Trophoblast cell (in vitro differentiated cells and primary cell): Measurements from ENCODE around the gene COL19A1.

Experiments used
- DNase-seq, 2 donors: peaks; one replicate each; pipeline ENCODE4 v3.0.0-alpha.2; 2016
- H2AFZ ChIP-seq: 2 replicates; pipeline ENCODE4 v1.6.1; 2013; ENCODE audit warnings: low read length, moderate library complexity, mild to moderate bottlenecking; ENCODE audit not compliant: insufficient read depth, poor library complexity
- H2AK5ac ChIP-seq: 2 replicates; pipeline ENCODE4 v1.6.1; 2013; ENCODE audit warnings: mild to moderate bottlenecking, low read length
- H2BK120ac ChIP-seq: 2 replicates; pipeline ENCODE4 v1.6.1; 2013; ENCODE audit warnings: low read length, mild to moderate bottlenecking, moderate library complexity; ENCODE audit not compliant: insufficient read depth, poor library complexity
- H2BK12ac ChIP-seq: 2 replicates; pipeline ENCODE4 v1.6.1; 2013; ENCODE audit warnings: mild to moderate bottlenecking, low read length, moderate library complexity
- H2BK5ac ChIP-seq: 2 replicates; pipeline ENCODE4 v1.6.1; 2013; ENCODE audit warnings: low read length, low read depth, moderate library complexity, mild to moderate bottlenecking; ENCODE audit not compliant: poor library complexity
- H3K14ac ChIP-seq: 2 replicates; pipeline ENCODE4 v1.6.1; 2013; ENCODE audit warnings: mild to moderate bottlenecking, low read length
- H3K18ac ChIP-seq: 2 replicates; pipeline ENCODE4 v1.6.1; 2013; ENCODE audit warnings: mild to moderate bottlenecking, low read length
- H3K23ac ChIP-seq: 2 replicates; pipeline ENCODE4 v1.6.1; 2013; ENCODE audit warnings: low read length
- H3K27ac ChIP-seq: 2 replicates; pipeline ENCODE4 v1.5.1; 2013; ENCODE audit warnings: low read depth, mild to moderate bottlenecking, inconsistent platforms, low read length, moderate library complexity
- H3K27me3 ChIP-seq: 2 replicates; pipeline ENCODE4 v1.6.1; 2013; ENCODE audit warnings: inconsistent platforms, mild to moderate bottlenecking, low read length, moderate library complexity; ENCODE audit not compliant: insufficient read depth
- H3K36me3 ChIP-seq, 2 experiments: 1 replicate in 1 of 2; 2 replicates in 1 of 2; pipeline ENCODE4 v1.6.1; 2013; ENCODE audit warnings: low read length in 2 of 2, mild to moderate bottlenecking in 2 of 2, moderate library complexity in 1 of 2; ENCODE audit not compliant: insufficient read depth in 2 of 2, control insufficient read depth in 1 of 2
- H3K4ac ChIP-seq: 2 replicates; pipeline ENCODE4 v1.6.1; 2013; ENCODE audit warnings: low read depth, mild to moderate bottlenecking, low read length, moderate library complexity
- H3K4me1 ChIP-seq, 2 experiments: 1 replicate in 1 of 2; 2 replicates in 1 of 2; pipeline ENCODE4 v1.6.1; 2013; ENCODE audit warnings: low read length in 2 of 2, mild to moderate bottlenecking in 2 of 2, moderate library complexity in 1 of 2; ENCODE audit not compliant: insufficient read depth in 2 of 2, control insufficient read depth in 1 of 2
- H3K4me2 ChIP-seq: 2 replicates; pipeline ENCODE4 v1.6.1; 2013; ENCODE audit warnings: inconsistent platforms, mild to moderate bottlenecking, low read length, moderate library complexity
- H3K4me3 ChIP-seq: 2 replicates; pipeline ENCODE4 v1.5.1; 2013; ENCODE audit warnings: mild to moderate bottlenecking, low read depth, low read length, inconsistent platforms
- H3K79me1 ChIP-seq: one replicate; pipeline ENCODE4 v1.6.1; 2013; ENCODE audit warnings: low read length
- H3K79me2 ChIP-seq: 2 replicates; pipeline ENCODE4 v1.6.1; 2013; ENCODE audit warnings: low read length, mild to moderate bottlenecking; ENCODE audit not compliant: control insufficient read depth, insufficient read depth, poor library complexity
- H3K9ac ChIP-seq: 2 replicates; pipeline ENCODE4 v1.6.1; 2013; ENCODE audit warnings: mild to moderate bottlenecking, low read length
- H3K9me3 ChIP-seq: 2 replicates; pipeline ENCODE4 v1.6.1; 2013; ENCODE audit warnings: low read depth, mild to moderate bottlenecking, control low read depth, inconsistent platforms, low read length; ENCODE audit not compliant: insufficient read depth
- H4K12ac ChIP-seq: 2 replicates; pipeline ENCODE4 v1.6.1; 2013; ENCODE audit warnings: low read depth, mild to moderate bottlenecking, low read length, moderate library complexity
- H4K8ac ChIP-seq: 2 replicates; pipeline ENCODE4 v1.6.1; 2013; ENCODE audit warnings: low read depth, mild to moderate bottlenecking, low read length, moderate library complexity
- H4K91ac ChIP-seq: one replicate; pipeline ENCODE4 v1.6.1; 2013; ENCODE audit warnings: low read depth, mild to moderate bottlenecking, low read length, moderate library complexity
- WGBS: extraction: QIAGEN DNeasy Blood & Tissue Kit; methylation state at CpG from one replicate; pipeline ENCODE4 v1.1.7; 2013; ENCODE audit warnings: missing lambda C conversion rate; ENCODE audit not compliant: insufficient read length, insufficient coverage; ENCODE audit errors: extremely low coverage; 5-methylcytosine and 5-hydroxymethylcytosine counted together

The COL19A1 gene

GRCh38 chr6:70059039-70059719, 192.8 kb downstream of the COL19A1 start:
- H2AK5ac ChIP-seq: no peak overlapping the region
- H3K14ac ChIP-seq: no peak overlapping the region
- H3K79me2 ChIP-seq: no peaks in the 10 kb centered on the region
- no peak overlapping the region for H3K4me2 ChIP-seq
- no peak overlapping the region for H2BK5ac ChIP-seq
- H3K27ac ChIP-seq: no peak overlapping the region
- no peaks in the 10 kb centered on the region for H3K9me3 ChIP-seq
- no peaks in the 10 kb centered on the region for H3K27me3 ChIP-seq
- H3K4ac ChIP-seq: no peak overlapping the region
- no peaks in the 10 kb centered on the region for H3K4me1 ChIP-seq
- H4K91ac ChIP-seq: no peak overlapping the region
- H2BK120ac ChIP-seq: no peak overlapping the region
- no peaks in the 10 kb centered on the region for H3K79me1 ChIP-seq
- no peak overlapping the region for H3K23ac ChIP-seq
- no peak overlapping the region for H3K9ac ChIP-seq
- H2AFZ ChIP-seq: no peak overlapping the region
- H2BK12ac ChIP-seq: no peak overlapping the region
- H3K18ac ChIP-seq: no peak overlapping the region
- H3K4me3 ChIP-seq: no peak overlapping the region
- H3K36me3 ChIP-seq: no peaks in the 10 kb centered on the region
- WGBS: no CpG with 5 or more reads among the region's 2 CpGs
- H4K12ac ChIP-seq: no peak overlapping the region
- H4K8ac ChIP-seq: no peak overlapping the region
- no peak for DNase-seq

GRCh38 chr6:70060680-70061079, 194.3 kb downstream of the COL19A1 start:
- Histone ChIP-seq H3K27me3 (no peaks in the 10 kb centered on the region), H3K18ac (no peak overlapping the region), H3K4ac (no peak overlapping the region), H3K79me1 (no peaks in the 10 kb centered on the region), H4K8ac (no peak overlapping the region), H2AFZ (no peak overlapping the region), H3K36me3 (no peaks in the 10 kb centered on the region), H2BK5ac (no peak overlapping the region), H2AK5ac (no peak overlapping the region), H2BK12ac (no peak overlapping the region), H3K9me3 (no peaks in the 10 kb centered on the region), H3K4me1 (no peaks in the 10 kb centered on the region), H3K23ac (no peak overlapping the region), H3K27ac (no peak overlapping the region), H3K14ac (no peak overlapping the region), H3K4me2 (no peak overlapping the region), H4K91ac (no peak overlapping the region), H4K12ac (no peak overlapping the region), H3K79me2 (no peaks in the 10 kb centered on the region), H3K9ac (no peak overlapping the region), H2BK120ac (no peak overlapping the region), H3K4me3 (no peak overlapping the region)
- DNase-seq: no peak
- WGBS: no CpG with 5 or more reads among the region's 5 CpGs

- Histone ChIP-seq H2AFZ (no peak overlapping the region), H3K9me3 (no peaks in the 10 kb centered on the region), H2BK120ac (no peak overlapping the region), H4K12ac (no peak overlapping the region), H2AK5ac (no peak overlapping the region), H3K79me2 (no peaks in the 10 kb centered on the region), H3K79me1 (no peaks in the 10 kb centered on the region), H3K4me1 (no peaks in the 10 kb centered on the region), H4K91ac (no peak overlapping the region), H3K23ac (no peak overlapping the region), H3K36me3 (no peaks in the 10 kb centered on the region), H3K4me2 (no peak overlapping the region), H4K8ac (no peak overlapping the region), H3K9ac (no peak overlapping the region), H3K27me3 (no peaks in the 10 kb centered on the region), H2BK5ac (no peak overlapping the region), H3K14ac (no peak overlapping the region), H3K18ac (no peak overlapping the region), H3K4ac (no peak overlapping the region), H3K27ac (no peak overlapping the region), H2BK12ac (no peak overlapping the region), H3K4me3 (no peak overlapping the region)
- no CpG with 5 or more reads among the region's 2 CpGs for WGBS
- DNase-seq: no peak
Observed at GRCh38 chr6:70061546-70061945, 195.2 kb downstream of the COL19A1 start.

GRCh38 chr6:70062010-70062409, 195.7 kb downstream of the COL19A1 start:
- Histone ChIP-seq H2AFZ (no peak overlapping the region), H3K4me1 (no peaks in the 10 kb centered on the region), H2BK120ac (no peak overlapping the region), H3K27ac (no peak overlapping the region), H3K4ac (no peak overlapping the region), H4K8ac (no peak overlapping the region), H4K12ac (no peak overlapping the region), H2BK5ac (no peak overlapping the region), H2AK5ac (no peak overlapping the region), H3K14ac (no peak overlapping the region), H3K36me3 (no peaks in the 10 kb centered on the region), H2BK12ac (no peak overlapping the region), H3K18ac (no peak overlapping the region), H3K23ac (no peak overlapping the region), H3K79me1 (no peaks in the 10 kb centered on the region), H4K91ac (no peak overlapping the region), H3K4me2 (no peak overlapping the region), H3K9me3 (no peaks in the 10 kb centered on the region), H3K9ac (no peak overlapping the region), H3K79me2 (no peaks in the 10 kb centered on the region), H3K4me3 (no peak overlapping the region), H3K27me3 (no peaks in the 10 kb centered on the region)
- WGBS: no CpG with 5 or more reads among the region's 1 CpG
- no peak for DNase-seq
